ENCODE data around the gene MCIDAS. TPM values are rescaled to one million over a fixed set of nuclear protein-coding genes. Genes with fewer than 3 reads are reported as not detected.
A peak's percentile ranks its signal among the peaks of the same experiment; 100 is the strongest.

The MCIDAS gene
- total and polyA plus RNA-seq, 2 of the 13 experiments (the other 11 are each of a cell fraction or from before 2014, with no cell fraction given) = not detected

GRCh38 chr5:55232985-55233928, 6.1 kb upstream of the MCIDAS start, which contains the start of gene CCNO (continued):
- no peak for TF ChIP-seq GRHL1 (CRISPR knock-in tag; conservative IDR thresholded peaks at IDR 0.05)
- peak; percentile 7; the same call in 1 of the 2 replicates for TF ChIP-seq ZNF772 (CRISPR knock-in tag; IDR thresholded peaks at IDR 0.05)
- TF ChIP-seq KDM1A (CRISPR knock-in tag; IDR thresholded peaks at IDR 0.05) = no peak
- TF ChIP-seq SAP130 (CRISPR knock-in tag; IDR thresholded peaks at IDR 0.05; ENCODE audit: low read depth) = peak; percentile 61
- no peak for TF ChIP-seq BRCA1 (CRISPR knock-in tag; IDR thresholded peaks at IDR 0.05)
- no peak for TF ChIP-seq ZNF501 (CRISPR knock-in tag; IDR thresholded peaks at IDR 0.05)
- TF ChIP-seq ZNF878 (CRISPR knock-in tag; IDR thresholded peaks at IDR 0.05) = no peak
- TF ChIP-seq RBM39 (IDR thresholded peaks at IDR 0.05; ENCODE audit: low read depth, low read length, poor library complexity, severe bottlenecking) = no peak
- TF ChIP-seq SMARCE1 (IDR thresholded peaks at IDR 0.05; ENCODE audit: borderline replicate concordance) = no peak
- no peak for TF ChIP-seq ARHGAP35 (CRISPR knock-in tag; IDR thresholded peaks at IDR 0.05; ENCODE audit: borderline replicate concordance)
- TF ChIP-seq NRL (CRISPR knock-in tag; IDR thresholded peaks at IDR 0.05; ENCODE audit: borderline replicate concordance) = no peak
- no peak for TF ChIP-seq ZBTB21 (CRISPR knock-in tag; IDR thresholded peaks at IDR 0.05)
- TF ChIP-seq, protein P1, sequence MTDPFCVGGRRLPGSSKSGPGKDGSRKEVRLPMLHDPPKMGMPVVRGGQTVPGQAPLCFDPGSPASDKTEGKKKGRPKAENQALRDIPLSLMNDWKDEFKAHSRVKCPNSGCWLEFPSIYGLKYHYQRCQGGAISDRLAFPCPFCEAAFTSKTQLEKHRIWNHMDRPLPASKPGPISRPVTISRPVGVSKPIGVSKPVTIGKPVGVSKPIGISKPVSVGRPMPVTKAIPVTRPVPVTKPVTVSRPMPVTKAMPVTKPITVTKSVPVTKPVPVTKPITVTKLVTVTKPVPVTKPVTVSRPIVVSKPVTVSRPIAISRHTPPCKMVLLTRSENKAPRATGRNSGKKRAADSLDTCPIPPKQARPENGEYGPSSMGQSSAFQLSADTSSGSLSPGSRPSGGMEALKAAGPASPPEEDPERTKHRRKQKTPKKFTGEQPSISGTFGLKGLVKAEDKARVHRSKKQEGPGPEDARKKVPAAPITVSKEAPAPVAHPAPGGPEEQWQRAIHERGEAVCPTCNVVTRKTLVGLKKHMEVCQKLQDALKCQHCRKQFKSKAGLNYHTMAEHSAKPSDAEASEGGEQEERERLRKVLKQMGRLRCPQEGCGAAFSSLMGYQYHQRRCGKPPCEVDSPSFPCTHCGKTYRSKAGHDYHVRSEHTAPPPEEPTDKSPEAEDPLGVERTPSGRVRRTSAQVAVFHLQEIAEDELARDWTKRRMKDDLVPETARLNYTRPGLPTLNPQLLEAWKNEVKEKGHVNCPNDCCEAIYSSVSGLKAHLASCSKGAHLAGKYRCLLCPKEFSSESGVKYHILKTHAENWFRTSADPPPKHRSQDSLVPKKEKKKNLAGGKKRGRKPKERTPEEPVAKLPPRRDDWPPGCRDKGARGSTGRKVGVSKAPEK (CRISPR knock-in tag; IDR thresholded peaks at IDR 0.05; ENCODE audit: borderline replicate concordance) = 0 out of 2 replicates have a peak, but pooled peaks have one; percentile 23
- TF ChIP-seq, protein P2, sequence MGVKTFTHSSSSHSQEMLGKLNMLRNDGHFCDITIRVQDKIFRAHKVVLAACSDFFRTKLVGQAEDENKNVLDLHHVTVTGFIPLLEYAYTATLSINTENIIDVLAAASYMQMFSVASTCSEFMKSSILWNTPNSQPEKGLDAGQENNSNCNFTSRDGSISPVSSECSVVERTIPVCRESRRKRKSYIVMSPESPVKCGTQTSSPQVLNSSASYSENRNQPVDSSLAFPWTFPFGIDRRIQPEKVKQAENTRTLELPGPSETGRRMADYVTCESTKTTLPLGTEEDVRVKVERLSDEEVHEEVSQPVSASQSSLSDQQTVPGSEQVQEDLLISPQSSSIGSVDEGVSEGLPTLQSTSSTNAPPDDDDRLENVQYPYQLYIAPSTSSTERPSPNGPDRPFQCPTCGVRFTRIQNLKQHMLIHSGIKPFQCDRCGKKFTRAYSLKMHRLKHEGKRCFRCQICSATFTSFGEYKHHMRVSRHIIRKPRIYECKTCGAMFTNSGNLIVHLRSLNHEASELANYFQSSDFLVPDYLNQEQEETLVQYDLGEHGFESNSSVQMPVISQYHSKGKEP (CRISPR knock-in tag; IDR thresholded peaks at IDR 0.05) = no peak
- TF ChIP-seq RBAK (CRISPR knock-in tag; IDR thresholded peaks at IDR 0.05) = no peak
- TF ChIP-seq MAFF (IDR thresholded peaks at IDR 0.05; ENCODE audit: low read depth, low read length) = no peak
- TF ChIP-seq CHCHD3 (CRISPR knock-in tag; IDR thresholded peaks at IDR 0.05) = 0 out of 2 replicates have a peak, but pooled peaks have one; percentile 34
- peak; percentile 18; the same call in 1 of the 2 replicates for TF ChIP-seq BCL6 (CRISPR knock-in tag; IDR thresholded peaks at IDR 0.05)
- no peak for TF ChIP-seq JUNB (CRISPR knock-in tag; IDR thresholded peaks at IDR 0.05; ENCODE audit: borderline replicate concordance)
- TF ChIP-seq, protein P3, sequence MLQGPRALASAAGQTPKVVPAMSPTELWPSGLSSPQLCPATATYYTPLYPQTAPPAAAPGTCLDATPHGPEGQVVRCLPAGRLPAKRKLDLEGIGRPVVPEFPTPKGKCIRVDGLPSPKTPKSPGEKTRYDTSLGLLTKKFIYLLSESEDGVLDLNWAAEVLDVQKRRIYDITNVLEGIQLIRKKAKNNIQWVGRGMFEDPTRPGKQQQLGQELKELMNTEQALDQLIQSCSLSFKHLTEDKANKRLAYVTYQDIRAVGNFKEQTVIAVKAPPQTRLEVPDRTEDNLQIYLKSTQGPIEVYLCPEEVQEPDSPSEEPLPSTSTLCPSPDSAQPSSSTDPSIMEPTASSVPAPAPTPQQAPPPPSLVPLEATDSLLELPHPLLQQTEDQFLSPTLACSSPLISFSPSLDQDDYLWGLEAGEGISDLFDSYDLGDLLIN (CRISPR knock-in tag; IDR thresholded peaks at IDR 0.05; ENCODE audit: borderline replicate concordance) = no peak
- TF ChIP-seq MTF2 (CRISPR knock-in tag; IDR thresholded peaks at IDR 0.05; ENCODE audit: borderline replicate concordance) = no peak; the same call in 1 of the 2 replicates
- no peak for TF ChIP-seq KLF11 (CRISPR knock-in tag; IDR thresholded peaks at IDR 0.05)
